Liver (tissue), 9 donors: Measurements from ENCODE around the gene ITCH. TPM values are rescaled to one million over a fixed set of nuclear protein-coding genes. Genes with fewer than 3 reads are reported as not detected.

Experiments used
- DNase-seq: peaks from one replicate; pipeline ENCODE4 v3.0.0-alpha.2; 2017; ENCODE audit warnings: low spot score
- H3K27ac ChIP-seq, 2 donors: one replicate each; pipeline ENCODE4 v1.7.0; 2013; ENCODE audit warnings: inconsistent platforms in 2 of 2, low read length in 2 of 2, control low read depth in 1 of 2, low read depth in 1 of 2, mild to moderate bottlenecking in 1 of 2
- H3K27me3 ChIP-seq, 4 donors: one replicate each; pipeline versions ENCODE4 v1.6.1 to v1.7.0; 2013; ENCODE audit warnings: low read length in 3 of 4, inconsistent platforms in 1 of 4, mild to moderate bottlenecking in 1 of 4, moderate library complexity in 1 of 4; ENCODE audit not compliant: control insufficient read depth in 4 of 4, insufficient read depth in 4 of 4
- H3K36me3 ChIP-seq, 4 donors: one replicate each; pipeline versions ENCODE4 v1.6.1 to v1.7.0; 2013; ENCODE audit warnings: low read length in 3 of 4, mild to moderate bottlenecking in 3 of 4, low read depth in 1 of 4, moderate library complexity in 1 of 4; ENCODE audit not compliant: control insufficient read depth in 4 of 4, insufficient read depth in 3 of 4
- H3K4me1 ChIP-seq, 4 donors: one replicate each; pipeline versions ENCODE4 v1.6.1 to v1.7.0; 2013; ENCODE audit warnings: low read length in 3 of 4, mild to moderate bottlenecking in 3 of 4, moderate library complexity in 1 of 4; ENCODE audit not compliant: control insufficient read depth in 4 of 4, insufficient read depth in 4 of 4
- H3K4me3 ChIP-seq, 3 donors: one replicate each; pipeline versions ENCODE4 v1.6.1 to v1.7.0; 2013; ENCODE audit warnings: low read length in 3 of 3, control low read depth in 1 of 3, low read depth in 1 of 3, mild to moderate bottlenecking in 1 of 3
- H3K9ac ChIP-seq, 2 donors: one replicate each; pipeline ENCODE4 v1.7.0; 2013; ENCODE audit warnings: low read length in 2 of 2, mild to moderate bottlenecking in 2 of 2, moderate library complexity in 2 of 2, control low read depth in 1 of 2, low read depth in 1 of 2
- H3K9me3 ChIP-seq, 4 donors: one replicate each; pipeline versions ENCODE4 v1.6.1 to v1.7.0; 2013; ENCODE audit warnings: low read length in 3 of 4; ENCODE audit not compliant: control insufficient read depth in 4 of 4
- ATF3 ChIP-seq: IDR thresholded peaks from 2 replicates; pipeline ENCODE4 v1.6.1; 2016; ENCODE audit warnings: antibody characterized with exemption
- CTCF ChIP-seq: fragments of 150-350 bp; IDR thresholded peaks from 2 replicates; pipeline ENCODE4 v1.5.1; 2017; ENCODE audit warnings: improper control_type of control experiment, low read depth, low read length; ENCODE audit not compliant: missing input control
- EGR1 ChIP-seq, 2 donors: IDR thresholded peaks; 2 replicates each; pipeline ENCODE4 v1.6.1; 2016 to 2018; ENCODE audit warnings: antibody characterized with exemption in 2 of 2, low read depth in 2 of 2
- FOXA1 ChIP-seq: IDR thresholded peaks from 2 replicates; pipeline ENCODE4 v1.6.1; 2016; ENCODE audit warnings: antibody characterized with exemption
- FOXA2 ChIP-seq: IDR thresholded peaks from 2 replicates; pipeline ENCODE4 v1.6.1; 2016; ENCODE audit warnings: antibody characterized with exemption
- GABPA ChIP-seq, 2 donors: IDR thresholded peaks in 1 of 2; conservative IDR thresholded peaks in 1 of 2; 2 replicates each; pipeline ENCODE4 v1.6.1; 2016; ENCODE audit warnings: antibody characterized with exemption in 2 of 2, mild to moderate bottlenecking in 1 of 2, moderate library complexity in 1 of 2
- HNF4A ChIP-seq, 2 donors: conservative IDR thresholded peaks; 2 replicates each; pipeline ENCODE4 v1.6.1; 2016; ENCODE audit warnings: antibody characterized with exemption in 2 of 2, mild to moderate bottlenecking in 2 of 2
- HNF4G ChIP-seq: IDR thresholded peaks from 2 replicates; pipeline ENCODE4 v1.6.1; 2016; ENCODE audit warnings: antibody characterized with exemption
- JUND ChIP-seq, 2 donors: IDR thresholded peaks; 2 replicates each; pipeline ENCODE4 v1.6.1; 2016; ENCODE audit warnings: antibody characterized with exemption in 2 of 2
- MAX ChIP-seq: IDR thresholded peaks from 2 replicates; pipeline ENCODE4 v1.6.1; 2016; ENCODE audit warnings: antibody characterized with exemption
- NR2F2 ChIP-seq: IDR thresholded peaks from 2 replicates; pipeline ENCODE4 v1.6.1; 2016; ENCODE audit warnings: antibody characterized with exemption
- RAD21 ChIP-seq, 2 donors: IDR thresholded peaks; 2 replicates each; pipeline ENCODE4 v1.6.1; 2016; ENCODE audit warnings: antibody characterized with exemption in 2 of 2, mild to moderate bottlenecking in 2 of 2
- REST ChIP-seq: IDR thresholded peaks from 2 replicates; pipeline ENCODE4 v1.6.1; 2016; ENCODE audit warnings: antibody characterized with exemption, mild to moderate bottlenecking
- RXRA ChIP-seq, 2 donors: IDR thresholded peaks; 2 replicates each; pipeline ENCODE4 v1.6.1; 2017 to 2018; ENCODE audit warnings: antibody characterized with exemption in 2 of 2, mild to moderate bottlenecking in 1 of 2
- SP1 ChIP-seq: IDR thresholded peaks from 2 replicates; pipeline ENCODE4 v1.6.1; 2018; ENCODE audit warnings: antibody characterized with exemption, mild to moderate bottlenecking
- TAF1 ChIP-seq: conservative IDR thresholded peaks from 2 replicates; pipeline ENCODE4 v1.6.1; 2016; ENCODE audit warnings: antibody characterized with exemption, mild to moderate bottlenecking
- YY1 ChIP-seq: IDR thresholded peaks from 2 replicates; pipeline ENCODE4 v1.6.1; 2016; ENCODE audit warnings: antibody characterized with exemption, mild to moderate bottlenecking
- ZBTB33 ChIP-seq: IDR thresholded peaks from 2 replicates; pipeline ENCODE4 v1.6.1; 2016; ENCODE audit warnings: antibody characterized with exemption
- WGBS: extraction: QIAGEN DNeasy Blood & Tissue Kit; methylation state at CpG from one replicate; pipeline ENCODE4 v1.1.7; 2013; 5-methylcytosine and 5-hydroxymethylcytosine counted together
- polyA plus RNA-seq, 2 donors: library from polyadenylated mRNA; stranded (reverse) in 1 of 2; unstranded in 1 of 2; fragments of 200-250 nt in 1 of 2; fragments of >200 nt in 1 of 2; fragmentation: Nextera tagmentation in 1 of 2; extraction: Ambion mirVana in 1 of 2; gene quantifications; one replicate each; pipeline versions ENCODE4 v1.2.1 to v1.2.3, GENCODE V29; 2013 to 2015
- total RNA-seq, 2 donors: library from RNA; depleted of rRNA; stranded (reverse); fragments of >200 nt; gene quantifications; one replicate each; pipeline ENCODE4 v1.2.3, GENCODE V29; 2014
- donor health status: healthy.
- donor health status: healthy.
- donor health status: healthy.
- donor health status: healthy.
- donor health status: healthy.

ITCH gene
- total and polyA plus RNA-seq, 4 donors, result 14.3 to 85.3 (median 25.8) TPM

GRCh38 chr20:34403063-34403827, 40.2 kb downstream of the ITCH start:
- no peak for DNase-seq
- 38% methylated on average over 4 of the region's 4 CpGs for WGBS
- TF ChIP-seq GABPA (IDR thresholded peaks at IDR 0.05 in 1 of 2, conservative IDR thresholded peaks at IDR 0.05 in 1 of 2) (no peak), FOXA1 (no peak), JUND (IDR thresholded peaks at IDR 0.05) (peak in 1 of 2 donors; percentile 67), TAF1 (no peak), NR2F2 (no peak), SP1 (peak; percentile 87), ATF3 (no peak), RXRA (IDR thresholded peaks at IDR 0.05) (peak; percentile 80 to 85), MAX (peak; percentile 61), CTCF (no peak), FOXA2 (peak; percentile 72), RAD21 (IDR thresholded peaks at IDR 0.05) (peak; percentile 41 to 42), HNF4A (conservative IDR thresholded peaks at IDR 0.05) (peak; percentile 89 to 90), HNF4G (peak; percentile 68), YY1 (peak; percentile 68), REST (peak; percentile 43), ZBTB33 (peak; percentile 65), EGR1 (IDR thresholded peaks at IDR 0.05; ENCODE audit: low read depth in 2 of 2) (peak in 1 of 2 donors; percentile 31)
- Histone ChIP-seq H3K36me3 (no peaks in the 10 kb centered on the region), H3K9ac (peak overlapping the region in 1 of 2 donors; percentile 63), H3K27me3 (no peaks in the 10 kb centered on the region), H3K27ac (peak overlapping the region; percentile 32 to 70), H3K9me3 (no peaks in the 10 kb centered on the region), H3K4me3 (peak overlapping the region in 1 of 3 donors; percentile 1), H3K4me1 (peaks cover 30 to 83% (median 70%) of the 10 kb centered on the region in 4 donors)
